ENCODE data around the gene RANBP17. TPM values are rescaled to one million over a fixed set of nuclear protein-coding genes. Genes with fewer than 3 reads are reported as not detected.

RANBP17 gene
- total and polyA plus RNA-seq, 5 donors = 0.72 to 7.1 (median 5.7) TPM

DNA sequence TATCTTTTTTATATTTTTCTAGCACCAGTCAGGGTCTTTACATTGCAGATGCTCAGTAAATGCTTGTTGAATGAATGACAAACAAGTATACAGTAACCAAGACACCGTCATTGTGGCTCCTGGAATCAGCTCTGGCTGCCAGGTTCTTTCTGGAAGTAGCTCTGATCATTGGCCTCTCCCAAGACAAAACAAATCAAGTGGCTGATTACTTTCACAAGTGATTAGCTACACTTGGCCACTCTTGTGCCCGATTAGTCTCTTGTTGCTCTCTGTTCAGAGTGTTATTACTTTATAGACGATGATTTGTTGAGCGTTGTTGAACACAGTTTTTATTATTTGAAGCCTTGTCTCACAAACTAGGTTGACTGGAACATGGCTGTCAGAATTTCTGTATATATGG, 327.6 kb downstream of the RANBP17 start:
- Histone ChIP-seq H3K4me1 (ENCODE audit: control insufficient read depth, insufficient read depth, low read length) (no peaks in the 10 kb centered on the region), H3K9me3 (ENCODE audit: control insufficient read depth, low read length) (no peaks in the 10 kb centered on the region), H3K4me3 (ENCODE audit: low read length) (no peak overlapping the region), H3K27me3 (ENCODE audit: control insufficient read depth, insufficient read depth) (no peaks in the 10 kb centered on the region), H3K27ac (ENCODE audit: low read length) (no peak overlapping the region)
- DNase-seq (no peak), ATAC-seq (no peak)
- 84% methylated on average over 4 of the region's 4 CpGs for WGBS
- intact Hi-C loops (cut with DNase I) = no loop called here

DNA sequence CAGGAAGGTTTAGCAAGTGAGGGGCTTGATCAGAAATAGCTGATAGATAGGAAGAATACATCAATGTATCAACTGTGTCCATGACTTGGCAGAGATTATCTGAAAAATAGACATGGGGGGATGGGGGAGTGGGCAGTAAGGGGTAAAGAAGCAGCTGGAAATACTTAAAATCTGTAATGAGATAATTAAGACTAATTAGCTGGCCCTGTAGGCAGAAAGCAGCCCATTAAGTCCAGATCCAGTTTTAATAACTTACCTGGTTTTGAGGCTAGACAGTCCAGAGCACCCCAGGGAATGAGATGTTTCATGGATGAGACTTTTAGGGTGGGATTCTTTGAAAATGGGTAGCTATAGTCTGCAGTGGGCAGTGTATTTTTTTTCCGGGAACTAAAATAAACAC, 330.3 kb downstream of the RANBP17 start:
- no peaks in the 10 kb centered on the region for H3K4me1 ChIP-seq (ENCODE audit: control insufficient read depth, insufficient read depth, low read length)
- intact Hi-C loops (cut with DNase I) = no loop called here
- 88% methylated on average over 1 of the region's 1 CpG for WGBS
- no peak overlapping the region for H3K27ac ChIP-seq (ENCODE audit: low read length)
- H3K27me3 ChIP-seq (ENCODE audit: control insufficient read depth, insufficient read depth) = no peaks in the 10 kb centered on the region
- DNase-seq (no peak), ATAC-seq (no peak)
- no peak overlapping the region for H3K4me3 ChIP-seq (ENCODE audit: low read length)
- no peaks in the 10 kb centered on the region for H3K9me3 ChIP-seq (ENCODE audit: control insufficient read depth, low read length)

GRCh38 chr5:171201310-171201709, 339.5 kb downstream of the RANBP17 start:
- H3K27me3 ChIP-seq (ENCODE audit: control insufficient read depth, insufficient read depth) = no peaks in the 10 kb centered on the region
- DNase-seq (no peak), ATAC-seq (no peak)
- H3K9me3 ChIP-seq (ENCODE audit: control insufficient read depth, low read length) = no peaks in the 10 kb centered on the region
- intact Hi-C loops (cut with DNase I) = no loop called here
- H3K4me1 ChIP-seq (ENCODE audit: control insufficient read depth, insufficient read depth, low read length) = no peaks in the 10 kb centered on the region
- 86% methylated on average over 6 of the region's 6 CpGs for WGBS
- no peak overlapping the region for H3K27ac ChIP-seq (ENCODE audit: low read length)
- no peak overlapping the region for H3K4me3 ChIP-seq (ENCODE audit: low read length)

- 87% methylated on average over 8 of the region's 8 CpGs for WGBS
- no peak for ATAC-seq
- intact Hi-C loops (cut with DNase I) = loop anchor here in 3 of 4 donors (5.0 kb wide), 1 partner anchor 132 kb away; no protein-coding TSS in a partner anchor
- no peak for DNase-seq
- H3K9me3 ChIP-seq (ENCODE audit: control insufficient read depth, low read length) = no peaks in the 10 kb centered on the region
- H3K27me3 ChIP-seq (ENCODE audit: control insufficient read depth, insufficient read depth) = no peaks in the 10 kb centered on the region
- no peak overlapping the region for H3K4me3 ChIP-seq (ENCODE audit: low read length)
- H3K4me1 ChIP-seq (ENCODE audit: control insufficient read depth, insufficient read depth, low read length) = no peaks in the 10 kb centered on the region
- no peak overlapping the region for H3K27ac ChIP-seq (ENCODE audit: low read length)
Measured at GRCh38 chr5:171205375-171205774, 343.6 kb downstream of the RANBP17 start.

DNA sequence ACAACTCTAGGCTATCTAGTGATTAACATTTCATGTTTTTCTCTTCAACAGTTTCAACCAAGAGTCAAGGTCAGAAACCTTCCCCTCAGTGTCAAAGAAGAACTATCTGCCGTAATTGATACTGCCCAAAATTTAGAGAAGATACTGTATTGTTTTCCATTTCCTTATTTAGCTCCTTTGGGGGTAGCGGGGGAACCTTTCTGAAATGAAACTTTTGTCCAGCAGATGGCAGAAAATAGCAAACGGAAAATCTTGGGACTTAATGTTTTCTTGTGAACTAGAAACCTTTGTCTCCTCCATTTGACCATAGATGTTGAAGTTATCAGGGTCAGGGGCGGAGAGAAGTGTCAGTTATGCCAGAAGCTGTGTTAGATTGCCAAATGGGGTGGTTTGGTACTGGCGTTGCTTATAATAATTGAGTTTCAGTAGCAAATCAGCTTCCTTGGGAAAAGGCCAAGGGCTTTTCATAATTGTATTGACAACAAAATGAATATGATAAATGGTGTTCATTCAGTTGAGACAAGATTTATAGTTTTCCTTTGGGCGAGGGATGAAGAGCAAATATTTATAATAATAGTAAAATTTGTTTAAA, 345.5 kb downstream of the RANBP17 start:
- intact Hi-C loops (cut with DNase I) = loop anchor here in 3 of 4 donors (5.0 kb wide), 1 partner anchor 130 kb away; no protein-coding TSS in a partner anchor
- DNase-seq (no peak), ATAC-seq (peak in 1 of 2 donors; percentile 20)
- 20% methylated on average over 6 of the region's 6 CpGs for WGBS
- Histone ChIP-seq H3K4me1 (ENCODE audit: control insufficient read depth, insufficient read depth, low read length) (no peaks in the 10 kb centered on the region), H3K27ac (ENCODE audit: low read length) (no peak overlapping the region), H3K4me3 (ENCODE audit: low read length) (no peak overlapping the region), H3K9me3 (ENCODE audit: control insufficient read depth, low read length) (no peaks in the 10 kb centered on the region), H3K27me3 (ENCODE audit: control insufficient read depth, insufficient read depth) (no peaks in the 10 kb centered on the region)

- Histone ChIP-seq H3K4me3 (ENCODE audit: low read length) (no peak overlapping the region), H3K4me1 (ENCODE audit: control insufficient read depth, insufficient read depth, low read length) (no peaks in the 10 kb centered on the region), H3K27ac (ENCODE audit: low read length) (no peak overlapping the region), H3K27me3 (ENCODE audit: control insufficient read depth, insufficient read depth) (no peaks in the 10 kb centered on the region), H3K9me3 (ENCODE audit: control insufficient read depth, low read length) (no peaks in the 10 kb centered on the region)
- intact Hi-C loops (cut with DNase I) = no loop called here
- DNase-seq (no peak), ATAC-seq (no peak)
- 88% methylated on average over 2 of the region's 2 CpGs for WGBS
Measured at GRCh38 chr5:171221916-171222315, 360.1 kb downstream of the RANBP17 start.

GRCh38 chr5:171223927-171224326, 362.1 kb downstream of the RANBP17 start:
- 72% methylated on average over 1 of the region's 1 CpG for WGBS
- no peaks in the 10 kb centered on the region for H3K9me3 ChIP-seq (ENCODE audit: control insufficient read depth, low read length)
- H3K4me1 ChIP-seq (ENCODE audit: control insufficient read depth, insufficient read depth, low read length) = no peaks in the 10 kb centered on the region
- DNase-seq (no peak), ATAC-seq (no peak)
- intact Hi-C loops (cut with DNase I) = no loop called here
- no peak overlapping the region for H3K4me3 ChIP-seq (ENCODE audit: low read length)
- H3K27me3 ChIP-seq (ENCODE audit: control insufficient read depth, insufficient read depth) = no peaks in the 10 kb centered on the region
- no peak overlapping the region for H3K27ac ChIP-seq (ENCODE audit: low read length)

DNA sequence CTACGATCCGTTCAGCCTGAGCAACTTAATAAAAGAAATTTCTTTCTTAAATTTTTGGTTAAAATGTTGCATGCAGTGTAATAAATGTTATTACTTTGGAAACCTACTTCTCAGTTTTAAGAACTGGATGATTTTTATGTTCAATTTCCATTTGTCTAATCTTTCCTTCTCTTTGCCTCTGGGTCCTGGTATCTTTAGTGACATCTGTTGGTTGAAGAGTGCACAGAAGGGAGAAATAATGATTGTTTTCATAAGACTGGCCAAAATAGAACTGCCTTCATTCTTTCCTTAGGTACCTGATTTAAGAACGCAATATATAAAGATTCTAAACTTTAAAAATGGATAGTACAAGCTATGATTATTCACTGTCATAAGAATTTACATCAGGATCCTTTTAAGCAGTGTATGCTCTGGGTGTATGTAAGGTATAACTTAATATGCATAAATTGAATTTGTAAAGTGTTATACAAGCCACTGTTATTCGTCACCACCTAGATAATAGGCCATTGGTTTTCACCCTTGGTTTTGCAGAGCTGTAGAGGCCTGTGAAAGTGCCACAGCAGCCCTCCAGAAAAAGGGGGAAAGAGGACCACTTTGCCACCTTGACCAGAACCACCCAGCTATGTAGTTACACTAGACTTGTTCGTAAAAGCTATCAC, 364.4 kb downstream of the RANBP17 start:
- Histone ChIP-seq H3K4me3 (ENCODE audit: low read length) (no peak overlapping the region), H3K9me3 (ENCODE audit: control insufficient read depth, low read length) (no peaks in the 10 kb centered on the region), H3K4me1 (ENCODE audit: control insufficient read depth, insufficient read depth, low read length) (no peaks in the 10 kb centered on the region), H3K27me3 (ENCODE audit: control insufficient read depth, insufficient read depth) (no peaks in the 10 kb centered on the region), H3K27ac (ENCODE audit: low read length) (no peak overlapping the region)
- ATAC-seq (no peak), DNase-seq (no peak)
- intact Hi-C loops (cut with DNase I) = no loop called here
- 96% methylated on average over 5 of the region's 5 CpGs for WGBS

DNA sequence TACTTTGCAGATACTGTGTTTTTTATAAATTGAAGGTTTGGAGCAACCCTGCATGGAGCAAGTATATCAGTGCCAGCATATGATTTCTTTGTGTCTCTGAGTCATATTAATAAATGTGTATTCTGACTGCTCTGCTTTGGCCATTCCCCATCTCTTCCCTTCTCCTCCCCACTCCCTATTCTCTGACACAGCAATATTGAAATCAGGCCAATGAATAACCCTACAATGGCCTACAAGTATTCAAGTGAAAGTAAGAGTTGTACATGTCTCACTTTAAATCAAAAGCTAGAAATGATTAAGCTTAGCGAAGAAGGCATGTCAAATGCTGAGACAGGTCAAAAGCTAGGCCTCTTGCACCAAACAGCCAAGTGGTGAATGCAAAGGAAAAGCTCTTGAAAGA, 365.0 kb downstream of the RANBP17 start:
- Histone ChIP-seq H3K27ac (ENCODE audit: low read length) (no peak overlapping the region), H3K9me3 (ENCODE audit: control insufficient read depth, low read length) (no peaks in the 10 kb centered on the region), H3K27me3 (ENCODE audit: control insufficient read depth, insufficient read depth) (no peaks in the 10 kb centered on the region), H3K4me1 (ENCODE audit: control insufficient read depth, insufficient read depth, low read length) (no peaks in the 10 kb centered on the region), H3K4me3 (ENCODE audit: low read length) (no peak overlapping the region)
- DNase-seq (no peak), ATAC-seq (no peak)
- WGBS = 96% methylated on average over 1 of the region's 1 CpG
- intact Hi-C loops (cut with DNase I) = no loop called here

DNA sequence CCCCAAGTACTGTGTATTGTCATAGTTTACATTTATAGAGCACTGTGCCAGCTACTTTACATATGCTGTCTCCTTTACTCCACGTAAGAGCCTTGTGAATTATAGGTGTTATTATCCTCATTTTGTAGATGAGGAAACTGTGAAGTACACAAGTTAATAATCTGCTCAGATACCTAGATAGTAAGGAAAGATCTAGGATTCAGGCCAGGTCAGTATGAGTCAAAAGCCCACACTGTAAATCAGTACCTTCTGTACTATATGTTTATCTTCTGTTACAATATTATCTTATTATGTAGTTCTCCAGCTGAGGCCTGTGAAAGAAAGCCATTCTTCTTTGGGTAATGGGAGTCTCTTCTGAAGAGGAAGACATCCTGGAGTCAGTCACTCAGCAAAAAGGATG, 374.8 kb downstream of the RANBP17 start:
- Histone ChIP-seq H3K27me3 (ENCODE audit: control insufficient read depth, insufficient read depth) (no peaks in the 10 kb centered on the region), H3K4me3 (ENCODE audit: low read length) (no peak overlapping the region), H3K4me1 (ENCODE audit: control insufficient read depth, insufficient read depth, low read length) (no peaks in the 10 kb centered on the region), H3K9me3 (ENCODE audit: control insufficient read depth, low read length) (no peaks in the 10 kb centered on the region), H3K27ac (ENCODE audit: low read length) (no peak overlapping the region)
- DNase-seq (no peak), ATAC-seq (no peak)
- intact Hi-C loops (cut with DNase I) = no loop called here
- 88% methylated on average over 1 of the region's 1 CpG for WGBS

- H3K27me3 ChIP-seq (ENCODE audit: control insufficient read depth, insufficient read depth) = no peaks in the 10 kb centered on the region
- H3K4me3 ChIP-seq (ENCODE audit: low read length) = no peak overlapping the region
- intact Hi-C loops (cut with DNase I) = no loop called here
- H3K9me3 ChIP-seq (ENCODE audit: control insufficient read depth, low read length) = no peaks in the 10 kb centered on the region
- ATAC-seq (no peak), DNase-seq (no peak)
- no peaks in the 10 kb centered on the region for H3K4me1 ChIP-seq (ENCODE audit: control insufficient read depth, insufficient read depth, low read length)
- 68% methylated on average over 1 of the region's 1 CpG for WGBS
- no peak overlapping the region for H3K27ac ChIP-seq (ENCODE audit: low read length)
Measured at GRCh38 chr5:171242521-171242920, 380.7 kb downstream of the RANBP17 start.
